Vagina (tissue), 2 donors: ENCODE measurements around the gene PLA2G12A. TPM values are rescaled to one million over a fixed set of nuclear protein-coding genes. Genes with fewer than 3 reads are reported as not detected.

ENCODE experiments used
- DNase-seq, 2 donors: peaks; one replicate each; pipeline ENCODE4 v3.0.0-alpha.2; 2017; ENCODE audit errors: extremely low spot score in 2 of 2
- H3K27ac ChIP-seq: fragments of 200-600 bp; sonication (generic); one replicate; pipeline ENCODE4 v1.5.1; 2019
- H3K27me3 ChIP-seq: fragments of 200-600 bp; sonication (generic); one replicate; pipeline ENCODE4 v1.5.1; 2019
- H3K36me3 ChIP-seq, 2 donors: fragments of 200-600 bp; sonication (generic); one replicate each; pipeline ENCODE4 v1.5.1; 2017 to 2019
- H3K4me1 ChIP-seq: fragments of 200-600 bp; sonication (generic); one replicate; pipeline ENCODE4 v1.5.1; 2019
- H3K4me3 ChIP-seq, 2 donors: fragments of 200-600 bp; sonication (generic); 1 replicate in 1 of 2; 2 replicates in 1 of 2; pipeline ENCODE4 v1.5.1; 2016 to 2019
- H3K9me3 ChIP-seq: fragments of 200-600 bp; sonication (generic); one replicate; pipeline ENCODE4 v1.5.1; 2019
- CTCF ChIP-seq, 3 experiments: fragments of 450-650 bp in 2 of 3; fragments of 200-600 bp in 1 of 3; sonication (generic) in 1 of 3; IDR thresholded peaks; one replicate each; pipeline ENCODE4 v1.5.1; 2017 to 2019; ENCODE audit warnings: antibody characterized with exemption in 3 of 3, mild to moderate bottlenecking in 2 of 3, moderate library complexity in 2 of 3
- POLR2A ChIP-seq, 2 donors: fragments of 450-650 bp; IDR thresholded peaks; one replicate each; pipeline ENCODE4 v1.6.1; 2017; ENCODE audit warnings: antibody characterized with exemption in 2 of 2, mild to moderate bottlenecking in 2 of 2, moderate library complexity in 2 of 2
- POLR2AphosphoS5 ChIP-seq, 2 donors: sonication (generic); formaldehyde crosslinking; IDR thresholded peaks; one replicate each; pipeline ENCODE4 v1.9.0; 2017; ENCODE audit warnings: antibody characterized with exemption in 2 of 2, mild to moderate bottlenecking in 2 of 2, low read depth in 1 of 2; ENCODE audit not compliant: insufficient read depth in 1 of 2
- intact Hi-C: fragments of 100-400 bp; cut with DNase I; formaldehyde crosslinking; loops from one replicate; pipeline ENCODE4 v1.15.1; 2023
- total RNA-seq: library from RNA; depleted of rRNA; stranded (reverse); fragments of >200 nt; gene quantifications from one replicate; pipeline ENCODE4 v1.2.3, GENCODE V29; 2016

The PLA2G12A gene
- total RNA-seq, 1 donor from 2014 or later = 16.9 TPM

DNA sequence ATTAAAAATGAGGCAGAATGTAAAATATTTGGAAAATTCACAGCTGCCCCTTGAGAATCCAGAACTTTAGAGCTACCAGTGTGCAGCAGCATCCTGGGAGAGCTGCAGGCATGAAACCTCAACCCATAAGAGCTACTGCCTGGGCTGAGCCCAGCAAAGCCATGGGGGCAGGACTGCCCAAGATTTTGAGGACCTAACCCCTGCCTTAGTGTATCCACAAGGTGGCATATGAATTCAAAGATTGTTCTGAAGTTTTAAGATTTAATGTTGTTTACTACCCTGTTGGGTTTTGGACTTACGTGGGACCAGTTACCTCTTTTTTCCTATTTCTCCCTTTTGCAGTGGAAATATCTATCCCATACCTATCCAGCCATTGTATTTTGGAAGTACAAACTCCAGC, 53.0 kb downstream of the PLA2G12A start:
- Histone ChIP-seq H3K9me3 (no peaks in the 10 kb centered on the region), H3K36me3 (no peaks in the 10 kb centered on the region), H3K4me3 (no peak overlapping the region), H3K27me3 (no peaks in the 10 kb centered on the region), H3K4me1 (no peaks in the 10 kb centered on the region), H3K27ac (no peak overlapping the region)
- no peak for TF ChIP-seq CTCF (IDR thresholded peaks at IDR 0.05)
- no peak for TF ChIP-seq POLR2AphosphoS5 (IDR thresholded peaks at IDR 0.05; ENCODE audit: insufficient read depth in 1 of 2, low read depth in 1 of 2)
- TF ChIP-seq POLR2A (IDR thresholded peaks at IDR 0.05) = no peak
- DNase-seq = no peak
- intact Hi-C loops = no loop called here

DNA sequence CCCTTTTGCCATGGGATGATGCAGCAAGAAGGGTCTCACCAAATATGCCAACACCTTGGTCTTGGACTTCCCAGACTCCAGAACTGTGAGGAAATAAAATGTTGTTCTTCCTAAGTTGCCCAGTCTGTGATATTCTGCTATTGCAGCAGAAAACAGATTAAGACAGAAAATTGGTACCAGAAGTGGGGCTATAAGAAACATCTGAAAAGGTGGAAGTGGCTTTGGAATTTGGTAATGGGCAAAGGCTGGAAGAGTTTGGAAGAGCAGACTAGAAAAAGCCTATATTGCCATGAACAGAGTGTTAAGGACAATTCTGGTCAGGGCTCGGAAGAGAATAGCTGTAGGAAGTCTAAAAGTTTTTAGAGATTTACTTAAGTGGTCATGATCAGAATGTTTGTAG, 54.0 kb downstream of the PLA2G12A start:
- no peaks in the 10 kb centered on the region for H3K9me3 ChIP-seq
- no peak overlapping the region for H3K27ac ChIP-seq
- intact Hi-C loops = no loop called here
- H3K4me1 ChIP-seq = no peaks in the 10 kb centered on the region
- H3K36me3 ChIP-seq = no peaks in the 10 kb centered on the region
- DNase-seq = no peak
- no peak overlapping the region for H3K4me3 ChIP-seq
- H3K27me3 ChIP-seq = no peaks in the 10 kb centered on the region
- no peak for TF ChIP-seq POLR2A (IDR thresholded peaks at IDR 0.05)
- TF ChIP-seq POLR2AphosphoS5 (IDR thresholded peaks at IDR 0.05; ENCODE audit: insufficient read depth in 1 of 2, low read depth in 1 of 2) = no peak
- no peak for TF ChIP-seq CTCF (IDR thresholded peaks at IDR 0.05)

DNA sequence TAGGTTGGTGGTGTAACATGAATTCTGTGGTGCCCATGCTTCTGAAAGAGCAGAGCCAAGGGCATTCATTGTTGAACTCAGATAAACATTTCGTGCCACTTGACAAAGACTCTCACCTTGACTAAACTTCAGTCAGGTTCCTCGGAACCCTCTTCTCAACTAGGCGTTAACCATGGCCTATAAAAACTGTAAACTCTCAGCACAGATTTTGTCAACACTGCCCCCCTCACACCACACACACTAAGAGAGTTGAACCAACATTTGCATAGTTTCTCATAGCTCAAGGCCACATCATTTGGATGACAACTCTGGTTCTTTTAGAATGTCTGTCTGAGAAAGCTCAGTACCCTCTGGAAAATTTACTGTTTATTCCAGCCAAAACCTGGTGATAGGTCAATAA, 54.7 kb downstream of the PLA2G12A start:
- intact Hi-C loops = no loop called here
- TF ChIP-seq POLR2A (IDR thresholded peaks at IDR 0.05) (no peak), CTCF (IDR thresholded peaks at IDR 0.05) (no peak), POLR2AphosphoS5 (IDR thresholded peaks at IDR 0.05; ENCODE audit: insufficient read depth in 1 of 2, low read depth in 1 of 2) (no peak)
- DNase-seq = no peak

DNA sequence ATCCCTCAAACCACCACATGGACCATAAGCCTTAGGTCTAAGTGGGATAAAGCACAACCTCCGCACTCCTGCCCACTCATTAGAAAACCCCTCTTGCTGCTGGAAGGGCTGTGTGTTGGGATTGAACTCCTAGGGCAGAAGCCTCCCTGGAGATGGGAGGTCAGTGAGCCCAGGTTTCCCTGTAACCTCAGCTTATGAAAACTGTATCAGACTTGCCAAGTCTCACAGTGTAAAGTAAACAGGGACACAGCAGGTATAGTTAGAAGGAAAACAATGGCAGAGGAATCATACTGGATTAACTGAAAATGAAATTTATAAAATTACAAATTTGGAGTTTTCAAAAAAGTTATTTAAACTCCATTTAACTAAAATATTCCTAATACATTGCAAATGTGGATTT, 56.6 kb downstream of the PLA2G12A start:
- intact Hi-C loops = no loop called here
- Histone ChIP-seq H3K27ac (no peak overlapping the region), H3K9me3 (no peaks in the 10 kb centered on the region), H3K27me3 (no peaks in the 10 kb centered on the region), H3K4me3 (no peak overlapping the region), H3K4me1 (no peaks in the 10 kb centered on the region), H3K36me3 (no peaks in the 10 kb centered on the region)
- DNase-seq = no peak
- TF ChIP-seq POLR2AphosphoS5 (IDR thresholded peaks at IDR 0.05; ENCODE audit: insufficient read depth in 1 of 2, low read depth in 1 of 2) (no peak), CTCF (IDR thresholded peaks at IDR 0.05) (no peak), POLR2A (IDR thresholded peaks at IDR 0.05) (no peak)

More for the DNA sequence above, 54.7 kb downstream of the PLA2G12A start:
- no peaks in the 10 kb centered on the region for H3K27me3 ChIP-seq
- H3K4me3 ChIP-seq = no peak overlapping the region
- no peaks in the 10 kb centered on the region for H3K9me3 ChIP-seq
- H3K4me1 ChIP-seq = no peaks in the 10 kb centered on the region
- H3K36me3 ChIP-seq = no peaks in the 10 kb centered on the region
- H3K27ac ChIP-seq = no peak overlapping the region

DNA sequence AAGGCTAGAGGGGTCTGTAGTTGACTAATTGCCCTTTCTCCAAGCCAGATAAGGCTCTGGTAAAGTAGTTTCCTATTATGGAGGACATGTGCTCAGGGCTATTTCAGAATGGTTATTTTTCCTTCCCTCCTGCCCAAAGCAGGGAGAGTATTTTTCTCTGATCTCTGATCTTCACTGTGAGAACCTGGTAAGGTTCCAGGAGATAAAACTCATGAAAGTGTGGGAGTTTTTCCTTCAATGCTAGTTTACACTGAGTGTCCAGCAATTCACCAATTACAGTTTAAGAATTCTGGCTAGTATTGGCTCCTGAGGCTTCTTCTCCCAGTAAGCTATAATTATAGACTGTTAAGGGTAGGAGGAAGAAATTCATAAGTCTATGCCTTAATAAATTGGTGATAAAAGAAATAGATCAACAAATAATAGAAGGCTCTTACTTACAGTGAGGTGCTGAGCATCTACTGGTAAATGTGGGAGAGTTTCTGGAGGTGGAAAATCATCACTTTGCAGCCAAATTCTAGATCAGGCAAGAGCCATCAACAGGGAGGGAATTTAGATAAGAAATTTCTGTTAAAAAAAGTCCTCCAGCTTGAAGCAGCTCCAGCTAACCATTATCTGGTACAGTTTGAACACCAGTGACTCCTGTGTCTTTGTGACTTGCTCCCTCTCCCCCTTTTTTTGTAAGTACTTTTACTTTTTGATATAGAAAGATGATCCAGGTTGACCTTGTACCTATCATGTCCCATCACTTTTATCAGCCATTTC, 57.5 kb downstream of the PLA2G12A start:
- no peaks in the 10 kb centered on the region for H3K9me3 ChIP-seq
- TF ChIP-seq POLR2AphosphoS5 (IDR thresholded peaks at IDR 0.05; ENCODE audit: insufficient read depth in 1 of 2, low read depth in 1 of 2) (no peak), CTCF (IDR thresholded peaks at IDR 0.05) (no peak), POLR2A (IDR thresholded peaks at IDR 0.05) (no peak)
- H3K36me3 ChIP-seq = no peaks in the 10 kb centered on the region
- no peak for DNase-seq
- no peak overlapping the region for H3K4me3 ChIP-seq
- no peaks in the 10 kb centered on the region for H3K27me3 ChIP-seq
- no peaks in the 10 kb centered on the region for H3K4me1 ChIP-seq
- no peak overlapping the region for H3K27ac ChIP-seq
- intact Hi-C loops = no loop called here
